ENCODE measurements around the gene ELOVL5.

- TF ChIP-seq CTCF (IDR thresholded peaks at IDR 0.05; ENCODE audit: low read depth, low read length, missing input control) (no peak), YY1 (IDR thresholded peaks at IDR 0.05) (no peak), SP1 (IDR thresholded peaks at IDR 0.05) (peak; percentile 58)
These were observed 28.5 kb upstream of the ELOVL5 start for GRCh38 chr6:53377289-53377688.
